ENCODE data around the gene OSTF1. TPM values are rescaled to one million over a fixed set of nuclear protein-coding genes. Genes with fewer than 3 reads are reported as not detected.

The OSTF1 gene
- 34.9 and 42.4 TPM in 2 replicates for total RNA-seq (2014; rRNA removed; shearing (Covaris generic))
- 65.6 and 70.9 TPM in 2 replicates for polyA plus RNA-seq (2016; fragmentation: Nextera tagmentation; extraction: Ambion mirVana)

GRCh38 chr9:75087824-75088645 is at the start of gene OSTF1, which contains the start of gene NMRK1:
Gene OSTF1, plus strand, starts transcription at chr9:75088514. Its CDS starts 179 bp downstream, at chr9:75088693.
Gene NMRK1, minus strand, starts transcription at chr9:75088155. Its CDS starts 5,040 bp downstream, at chr9:75083115.
- in situ Hi-C loops (cut with MboI), result no loop called here

GRCh38 chr9:75039009-75039408 is 49.3 kb upstream of the OSTF1 start:
- Histone ChIP-seq H4K20me1 (ENCODE audit: insufficient read depth) (no peaks in the 10 kb centered on the region), H3K9me3 (ENCODE audit: low read depth) (no peaks in the 10 kb centered on the region), H3K79me2 (ENCODE audit: insufficient read depth) (no peaks in the 10 kb centered on the region), H2AFZ (peak overlapping the region; percentile 61), H3K9me2 (ENCODE audit: insufficient read depth) (no peaks in the 10 kb centered on the region), H3K9ac (peak overlapping the region; percentile 46), H3K4me2 (ENCODE audit: unreplicated experiment) (peak overlapping the region; percentile 56), H3K4me3 (peak overlapping the region; percentile 43), H3K4me1 (ENCODE audit: insufficient read depth) (peaks cover 35% of the 10 kb centered on the region), H3K27me3 (replicated peaks; ENCODE audit: insufficient read depth) (no peaks in the 10 kb centered on the region), H3F3A (ENCODE audit: insufficient read depth) (peaks cover 32% of the 10 kb centered on the region), H3K27ac (peak overlapping the region; percentile 80), H3K36me3 (ENCODE audit: low read depth) (no peaks in the 10 kb centered on the region)
- DNase-seq, result peak; percentile 89
- TF ChIP-seq EZH2 (IDR thresholded peaks at IDR 0.05; ENCODE audit: insufficient read depth, poor library complexity, severe bottlenecking), result no peak
- no peak for TF ChIP-seq EZH2phosphoT487 (IDR thresholded peaks at IDR 0.05; ENCODE audit: insufficient read depth, low read depth)
- WGBS, 2 experiments (ENCODE audit: low coverage in 1 of 2, low lambda C conversion rate in 2 of 2, missing lambda C conversion rate in 2 of 2), result 1 to 3% methylated on average over 3 of the region's 3 CpGs
- in situ Hi-C loops (cut with MboI), result no loop called here

More at GRCh38 chr9:75087824-75088645, at the start of gene OSTF1, which contains the start of gene NMRK1:
- no peaks in the 10 kb centered on the region for H3K9me3 ChIP-seq (ENCODE audit: low read depth)
- 1% methylated on average over 61 of the region's 93 CpGs for WGBS, 2 experiments (ENCODE audit: low coverage in 1 of 2, low lambda C conversion rate in 2 of 2, missing lambda C conversion rate in 2 of 2)
- TF ChIP-seq EZH2 (IDR thresholded peaks at IDR 0.05; ENCODE audit: insufficient read depth, poor library complexity, severe bottlenecking) (no peak), EZH2phosphoT487 (IDR thresholded peaks at IDR 0.05; ENCODE audit: insufficient read depth, low read depth) (no peak)
- DNase-seq, result peak; percentile 99
- H3K4me3 ChIP-seq, result peak within 1 kb of the TSS; percentile 92
- no peaks in the 10 kb centered on the region for H4K20me1 ChIP-seq (ENCODE audit: insufficient read depth)
- H3K9ac ChIP-seq, result peak within 1 kb of the TSS; percentile 88
- 0 out of 2 replicates have a peak, but pooled peaks cover 7% of the 10 kb centered on the region for H3F3A ChIP-seq (ENCODE audit: insufficient read depth)
- H3K4me1 ChIP-seq (ENCODE audit: insufficient read depth), result peaks cover 21% of the 10 kb centered on the region
- H2AFZ ChIP-seq, result peak within 1 kb of the TSS; percentile 95
- H3K79me2 ChIP-seq (ENCODE audit: insufficient read depth), result peaks cover 52% of the 10 kb centered on the region
- peak within 1 kb of the TSS; percentile 76 for H3K27ac ChIP-seq
- no peaks in the 10 kb centered on the region for H3K36me3 ChIP-seq (ENCODE audit: low read depth)
- no peaks in the 10 kb centered on the region for H3K9me2 ChIP-seq (ENCODE audit: insufficient read depth)
- H3K4me2 ChIP-seq (ENCODE audit: unreplicated experiment), result peak within 1 kb of the TSS; percentile 90
- no peaks in the 10 kb centered on the region for H3K27me3 ChIP-seq (replicated peaks; ENCODE audit: insufficient read depth)

GRCh38 chr9:75039801-75040200 is 48.5 kb upstream of the OSTF1 start:
- 42 to 45% methylated on average over 3 of the region's 3 CpGs for WGBS, 2 experiments (ENCODE audit: low coverage in 1 of 2, low lambda C conversion rate in 2 of 2, missing lambda C conversion rate in 2 of 2)
- Histone ChIP-seq H3K9ac (0 out of 2 replicates have a peak overlapping the region, but pooled peaks have one; percentile 12), H3K79me2 (ENCODE audit: insufficient read depth) (no peaks in the 10 kb centered on the region), H3K4me1 (ENCODE audit: insufficient read depth) (peaks cover 35% of the 10 kb centered on the region), H3K9me3 (ENCODE audit: low read depth) (no peaks in the 10 kb centered on the region), H3K9me2 (ENCODE audit: insufficient read depth) (no peaks in the 10 kb centered on the region), H3K4me2 (ENCODE audit: unreplicated experiment) (peak overlapping the region; percentile 56), H3K27ac (peak overlapping the region; percentile 80), H2AFZ (peak overlapping the region; percentile 61), H3K36me3 (ENCODE audit: low read depth) (no peaks in the 10 kb centered on the region), H3F3A (ENCODE audit: insufficient read depth) (peaks cover 32% of the 10 kb centered on the region), H4K20me1 (ENCODE audit: insufficient read depth) (no peaks in the 10 kb centered on the region), H3K4me3 (peak overlapping the region; percentile 43; the same call in 1 of the 2 replicates), H3K27me3 (replicated peaks; ENCODE audit: insufficient read depth) (no peaks in the 10 kb centered on the region)
- in situ Hi-C loops (cut with MboI), result no loop called here
- TF ChIP-seq EZH2phosphoT487 (IDR thresholded peaks at IDR 0.05; ENCODE audit: insufficient read depth, low read depth) (no peak), EZH2 (IDR thresholded peaks at IDR 0.05; ENCODE audit: insufficient read depth, poor library complexity, severe bottlenecking) (no peak)
- DNase-seq, result peak; percentile 36

GRCh38 chr9:75041041-75041440 is 47.3 kb upstream of the OSTF1 start:
- DNase-seq, result peak; percentile 49
- Histone ChIP-seq H3K9ac (no peak overlapping the region), H3K79me2 (ENCODE audit: insufficient read depth) (no peaks in the 10 kb centered on the region), H3F3A (ENCODE audit: insufficient read depth) (peaks cover 32% of the 10 kb centered on the region), H3K4me1 (ENCODE audit: insufficient read depth) (peaks cover 35% of the 10 kb centered on the region), H4K20me1 (ENCODE audit: insufficient read depth) (no peaks in the 10 kb centered on the region), H3K4me2 (ENCODE audit: unreplicated experiment) (peak overlapping the region; percentile 22), H3K27ac (peak overlapping the region; percentile 80; the same call in 1 of the 2 replicates), H2AFZ (peak overlapping the region; percentile 37), H3K9me3 (ENCODE audit: low read depth) (no peaks in the 10 kb centered on the region), H3K36me3 (ENCODE audit: low read depth) (no peaks in the 10 kb centered on the region), H3K4me3 (no peak overlapping the region), H3K9me2 (ENCODE audit: insufficient read depth) (no peaks in the 10 kb centered on the region), H3K27me3 (replicated peaks; ENCODE audit: insufficient read depth) (no peaks in the 10 kb centered on the region)
- in situ Hi-C loops (cut with MboI), result no loop called here
- TF ChIP-seq EZH2phosphoT487 (IDR thresholded peaks at IDR 0.05; ENCODE audit: insufficient read depth, low read depth), result no peak
- TF ChIP-seq EZH2 (IDR thresholded peaks at IDR 0.05; ENCODE audit: insufficient read depth, poor library complexity, severe bottlenecking), result no peak
- 3% methylated on average over 1 of the region's 1 CpG for WGBS, 2 experiments (ENCODE audit: low coverage in 1 of 2, low lambda C conversion rate in 2 of 2, missing lambda C conversion rate in 2 of 2)

All from GM23248 (cell line).